ENCODE results near the gene UBTD2. TPM values are rescaled to one million over a fixed set of nuclear protein-coding genes. Genes with fewer than 3 reads are reported as not detected.

The UBTD2 gene
- total RNA-seq, 1 experiment from 2014 or later: 42.6 TPM

GRCh38 chr5:172164769-172165212, 118.8 kb downstream of the UBTD2 start:
- H3T11ph ChIP-seq (ENCODE audit: low read length): no peak overlapping the region
- no peak overlapping the region for H3K4me2 ChIP-seq (ENCODE audit: insufficient read depth, insufficient read length, low read length)
- H4K20me1 ChIP-seq (ENCODE audit: control insufficient read depth, insufficient read depth, insufficient read length): no peaks in the 10 kb centered on the region
- Mint-ChIP-seq H3K27ac (no peak overlapping the region), H3K9me3 (no peaks in the 10 kb centered on the region), H3K4me3 (no peak overlapping the region), H3K4me1 (peaks cover 11 to 16% of the 10 kb centered on the region in 2 experiments), H3K36me3 (ENCODE audit: insufficient read depth in 1 of 3, low read depth in 3 of 3) (no peaks in the 10 kb centered on the region; a peak in 1 of 7 replicates), H3K27me3 (ENCODE audit: low read depth) (no peaks in the 10 kb centered on the region)
- no peak overlapping the region for H3K9ac ChIP-seq (ENCODE audit: extremely low read depth, insufficient read length, low read length)
- no peaks in the 10 kb centered on the region for H3K4me1 ChIP-seq (ENCODE audit: insufficient read depth, low read length)
- no peaks in the 10 kb centered on the region for H3K27me3 ChIP-seq (ENCODE audit: insufficient read depth, low read length)
- no peak overlapping the region for H4K5ac ChIP-seq (ENCODE audit: insufficient read length, low read depth, low read length)
- no peaks in the 10 kb centered on the region for H3K79me2 ChIP-seq (ENCODE audit: insufficient read depth, low read length)
- no peaks in the 10 kb centered on the region for H3K23me2 ChIP-seq (ENCODE audit: insufficient read length, low read depth, low read length, poor library complexity, severe bottlenecking)
- H3K18ac ChIP-seq (ENCODE audit: insufficient read length, low read depth, low read length): no peak overlapping the region
- H3K14ac ChIP-seq (ENCODE audit: insufficient read depth, low read length): no peak overlapping the region
- DNase-seq: no peak
- no peak overlapping the region for H2BK15ac ChIP-seq (ENCODE audit: low read depth, low read length)
- H4K8ac ChIP-seq (replicated peaks; ENCODE audit: insufficient read length, low read depth, low read length): no peak overlapping the region
- no peak overlapping the region for H3K4ac ChIP-seq (ENCODE audit: low read depth, low read length)
- no peak overlapping the region for H3K23ac ChIP-seq (ENCODE audit: insufficient read length, low read depth, low read length)
- WGBS (ENCODE audit: extremely low coverage, insufficient read length, low lambda C conversion rate): no CpG with 5 or more reads among the region's 13 CpGs
- H3K9me3 ChIP-seq (ENCODE audit: control insufficient read depth, low read depth, low read length): no peaks in the 10 kb centered on the region
- H2BK20ac ChIP-seq (ENCODE audit: low read depth, low read length, poor library complexity, severe bottlenecking): no peak overlapping the region
- H2BK120ac ChIP-seq (ENCODE audit: low read depth, low read length, poor library complexity, severe bottlenecking): no peak overlapping the region
- H4K91ac ChIP-seq (ENCODE audit: insufficient read length, low read depth, low read length): no peak overlapping the region
- no peak overlapping the region for H2BK5ac ChIP-seq (ENCODE audit: insufficient read length, low read length)
- no peak overlapping the region for H2BK12ac ChIP-seq (ENCODE audit: insufficient read length, low read depth, low read length)
- H3K27ac ChIP-seq (ENCODE audit: insufficient read length, low read depth, low read length): no peak overlapping the region
- TF ChIP-seq CTCF (conservative IDR thresholded peaks at IDR 0.05): no peak
- H2AK5ac ChIP-seq (ENCODE audit: insufficient read length, low read length): no peak overlapping the region
- H2AFZ ChIP-seq (ENCODE audit: low read length): no peak overlapping the region
- peaks cover 2% of the 10 kb centered on the region for H3K79me1 ChIP-seq (ENCODE audit: insufficient read depth, low read depth, low read length, poor library complexity, severe bottlenecking)
- no peak overlapping the region for H3K56ac ChIP-seq (ENCODE audit: insufficient read length, low read depth, low read length)
